Measurements from ENCODE around the gene HOXA5.

DNA sequence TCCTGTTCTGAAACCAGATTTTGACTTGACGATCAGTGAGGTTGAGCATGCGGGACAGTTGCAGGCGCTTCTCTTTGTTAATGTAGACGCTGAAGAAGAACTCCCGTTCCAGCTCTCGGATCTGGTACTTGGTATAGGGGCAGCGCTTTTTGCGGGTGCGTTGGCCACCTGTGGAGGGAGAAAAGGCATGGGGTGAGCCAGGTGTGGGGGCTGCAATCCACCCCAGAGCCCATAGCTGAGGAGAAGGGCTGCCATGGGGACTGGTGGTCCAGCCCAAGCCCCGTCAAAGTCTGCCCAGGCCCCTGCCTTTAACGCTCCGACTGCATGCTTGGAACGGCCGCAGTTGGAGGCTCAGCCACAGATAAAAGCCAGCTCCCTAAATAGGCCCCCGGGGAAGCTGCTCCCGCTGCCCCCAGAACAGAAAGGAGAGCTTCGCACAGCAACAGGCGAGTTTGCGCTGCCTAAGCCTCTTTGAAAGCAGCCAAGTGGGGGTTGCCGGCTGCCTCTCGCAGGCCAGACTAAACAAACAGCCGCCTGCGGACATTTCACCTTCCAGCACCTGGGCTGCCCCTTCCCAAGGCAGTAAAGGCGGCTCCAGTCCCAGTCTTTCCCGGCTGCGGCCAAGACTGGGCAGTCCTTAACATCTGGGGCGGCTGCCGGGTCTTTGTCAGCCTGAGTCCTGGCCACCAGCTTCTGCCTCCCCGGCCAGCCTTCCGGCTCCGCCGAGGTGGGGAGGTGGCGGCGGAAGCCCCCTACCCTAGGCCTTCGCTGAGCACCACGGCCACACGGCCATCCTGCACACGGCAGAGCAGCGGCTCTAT is 39.6 kb upstream of the HOXA5 start:
- TF ChIP-seq POLR2AphosphoS5 (IDR thresholded peaks at IDR 0.05; ENCODE audit: low read depth, low read length) (no peak), TAF1 (IDR thresholded peaks at IDR 0.05; ENCODE audit: low read depth, low read length) (no peak), EGR1 (IDR thresholded peaks at IDR 0.05; ENCODE audit: borderline replicate concordance, low read depth, low read length) (peak; percentile 26; the same call in 1 of the 2 replicates), SP1 (IDR thresholded peaks at IDR 0.05; ENCODE audit: low read depth, low read length) (peak; percentile 46; the same call in 1 of the 2 replicates), CHD1 (IDR thresholded peaks at IDR 0.05; ENCODE audit: low read depth, low read length) (no peak), KDM1A (IDR thresholded peaks at IDR 0.05; ENCODE audit: borderline replicate concordance, low read length) (no peak), RBBP5 (IDR thresholded peaks at IDR 0.05; ENCODE audit: borderline replicate concordance, low read depth, low read length) (no peak), CEBPB (IDR thresholded peaks at IDR 0.05; ENCODE audit: low read depth, low read length) (no peak)
- TF ChIP-seq, protein P1, sequence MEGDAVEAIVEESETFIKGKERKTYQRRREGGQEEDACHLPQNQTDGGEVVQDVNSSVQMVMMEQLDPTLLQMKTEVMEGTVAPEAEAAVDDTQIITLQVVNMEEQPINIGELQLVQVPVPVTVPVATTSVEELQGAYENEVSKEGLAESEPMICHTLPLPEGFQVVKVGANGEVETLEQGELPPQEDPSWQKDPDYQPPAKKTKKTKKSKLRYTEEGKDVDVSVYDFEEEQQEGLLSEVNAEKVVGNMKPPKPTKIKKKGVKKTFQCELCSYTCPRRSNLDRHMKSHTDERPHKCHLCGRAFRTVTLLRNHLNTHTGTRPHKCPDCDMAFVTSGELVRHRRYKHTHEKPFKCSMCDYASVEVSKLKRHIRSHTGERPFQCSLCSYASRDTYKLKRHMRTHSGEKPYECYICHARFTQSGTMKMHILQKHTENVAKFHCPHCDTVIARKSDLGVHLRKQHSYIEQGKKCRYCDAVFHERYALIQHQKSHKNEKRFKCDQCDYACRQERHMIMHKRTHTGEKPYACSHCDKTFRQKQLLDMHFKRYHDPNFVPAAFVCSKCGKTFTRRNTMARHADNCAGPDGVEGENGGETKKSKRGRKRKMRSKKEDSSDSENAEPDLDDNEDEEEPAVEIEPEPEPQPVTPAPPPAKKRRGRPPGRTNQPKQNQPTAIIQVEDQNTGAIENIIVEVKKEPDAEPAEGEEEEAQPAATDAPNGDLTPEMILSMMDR (IDR thresholded peaks at IDR 0.05; ENCODE audit: control extremely low read depth in 1 of 3, insufficient read depth in 1 of 3, low read depth in 1 of 3, low read length in 3 of 3) = 0 out of 4 replicates have a peak, but pooled peaks of 1 of the 3 experiments have one; percentile 6
